Activated B cell treated with CpG ODN at 0.5 μM for 24 hours (primary cell): ENCODE measurements around the gene PITPNM1. TPM values are rescaled to one million over a fixed set of nuclear protein-coding genes. Genes with fewer than 3 reads are reported as not detected.

Experiments
- ATAC-seq: fragments of 200-7000 bp; cut with Tn5 transposase; one replicate; pipeline ENCODE4 v1.10.0; 2021; ENCODE audit warnings: low read depth, mild to moderate bottlenecking, moderate library complexity
- CTCF ChIA-PET: fragments of 350-600 bp; sonication (Branson Sonifier 250); formaldehyde crosslinking; loops from one replicate; lab custom pipeline; 2021; ENCODE audit warnings: antibody characterized with exemption; lab: Charles Lee
- POLR2A ChIA-PET: fragments of 350-600 bp; sonication (Branson Sonifier 250); formaldehyde crosslinking; loops from one replicate; lab custom pipeline; 2021; ENCODE audit warnings: antibody characterized with exemption; lab: Charles Lee
- DNase-seq: peaks from one replicate; pipeline ENCODE4 v3.0.0; 2022
- H3K27ac Mint-ChIP-seq: one replicate; pipeline ENCODE4 v1.8.0; 2020; ENCODE audit warnings: mixed read lengths
- H3K27me3 Mint-ChIP-seq: one replicate; pipeline ENCODE4 v1.8.0; 2021; ENCODE audit warnings: mixed read lengths
- H3K36me3 Mint-ChIP-seq: one replicate; pipeline ENCODE4 v1.8.0; 2021; ENCODE audit warnings: low read depth, mixed read lengths
- H3K4me1 Mint-ChIP-seq: one replicate; pipeline ENCODE4 v1.8.0; 2021; ENCODE audit warnings: mixed read lengths
- H3K4me3 Mint-ChIP-seq: one replicate; pipeline ENCODE4 v1.8.0; 2020; ENCODE audit warnings: mild to moderate bottlenecking, mixed read lengths
- H3K9me3 Mint-ChIP-seq: one replicate; pipeline ENCODE4 v1.8.0; 2020; ENCODE audit warnings: mixed read lengths
- CTCF ChIP-seq: fragments of 200-600 bp; IDR thresholded peaks from one replicate; pipeline ENCODE4 v1.8.0; 2022; ENCODE audit warnings: antibody characterized with exemption, mild to moderate bottlenecking
- intact Hi-C: fragments of 100-400 bp; cut with micrococcal nuclease; formaldehyde crosslinking; loops from one replicate; pipeline ENCODE4 v1.15.1; 2024
- total RNA-seq: library from RNA; stranded (reverse); gene quantifications from 2 replicates; pipeline ENCODE4 v1.2.3, GENCODE V29; 2022

Gene PITPNM1
- total RNA-seq, 1 donor from 2014 or later: 111 TPM

GRCh38 chr11:67470337-67471002 lies 34.7 kb downstream of the PITPNM1 start:
- ChIA-PET CTCF (interaction anchor here (1.0 to 2.6 kb wide), 3 partner anchors 35 to 69 kb away, joined by 4 to 23 read pairs (median 8); partner anchors contain the start of genes PITPNM1 and PPP1CA), POLR2A (interaction anchor here (0.6 to 33.4 kb wide), 9 partner anchors 9 to 80 kb away, joined by 3 to 1417 read pairs (median 32); partner anchors contain the start of genes AIP, CORO1B, PPP1CA and PTPRCAP)
- TF ChIP-seq CTCF: no peak
- Mint-ChIP-seq H3K27ac (peak overlapping the region; percentile 81), H3K27me3 (no peaks in the 10 kb centered on the region), H3K4me1 (peaks cover 38% of the 10 kb centered on the region), H3K36me3 (peaks cover 7% of the 10 kb centered on the region), H3K4me3 (peak overlapping the region; percentile 89), H3K9me3 (no peaks in the 10 kb centered on the region)
- no peak for ATAC-seq
- intact Hi-C loops: no loop called here
- no peak for DNase-seq

GRCh38 chr11:67469508-67469811 lies 35.7 kb downstream of the PITPNM1 start:
- H3K4me3 Mint-ChIP-seq: peak overlapping the region; percentile 89
- POLR2A ChIA-PET: interaction anchor here (0.9 to 33.4 kb wide), 18 partner anchors 9 to 152 kb away, joined by 3 to 1417 read pairs (median 6); partner anchors contain the start of genes AIP, CDK2AP2, CLCF1 and CORO1B

GRCh38 chr11:67468759-67469507 lies 36.2 kb downstream of the PITPNM1 start, which contains the start of gene TMEM134:
Gene TMEM134, minus strand, starts transcription at chr11:67469251. Its CDS starts 59 bp downstream, at chr11:67469192.
- H3K4me1 Mint-ChIP-seq: peaks cover 51% of the 10 kb centered on the region
- H3K27me3 Mint-ChIP-seq: no peaks in the 10 kb centered on the region
- intact Hi-C loops: loop anchor here (1.0 to 2.0 kb wide), 7 partner anchors 13 to 116 kb away; partner anchors contain the start of genes POLD4, PPP1CA, PTPRCAP and RAD9A
- H3K9me3 Mint-ChIP-seq: no peaks in the 10 kb centered on the region
- H3K36me3 Mint-ChIP-seq: peaks cover 11% of the 10 kb centered on the region
- H3K4me3 Mint-ChIP-seq: peak within 1 kb of the TSS; percentile 89
- DNase-seq (peak; percentile 88), ATAC-seq (peak; percentile 73)
- peak within 1 kb of the TSS; percentile 91 for H3K27ac Mint-ChIP-seq
- POLR2A ChIA-PET: interaction anchor here (0.5 to 33.4 kb wide), 27 partner anchors 9 to 200 kb away, joined by 3 to 1417 read pairs (median 4); partner anchors contain the start of genes AIP, CDK2AP2, CLCF1 and CORO1B
- CTCF ChIA-PET: interaction anchor here (1.0 to 2.6 kb wide), 5 partner anchors 15 to 80 kb away, joined by 3 to 23 read pairs (median 6); partner anchors contain the start of genes CORO1B, PPP1CA and PTPRCAP
- TF ChIP-seq CTCF: no peak

More at GRCh38 chr11:67469508-67469811, 35.7 kb downstream of the PITPNM1 start:
- Mint-ChIP-seq H3K36me3 (peaks cover 11% of the 10 kb centered on the region), H3K4me1 (peaks cover 45% of the 10 kb centered on the region), H3K9me3 (no peaks in the 10 kb centered on the region), H3K27me3 (no peaks in the 10 kb centered on the region), H3K27ac (peak overlapping the region; percentile 81)
- no peak for DNase-seq
- CTCF ChIA-PET: interaction anchor here (1.0 to 2.6 kb wide), 4 partner anchors 26 to 80 kb away, joined by 3 to 23 read pairs (median 5); partner anchors contain the start of genes CORO1B, PITPNM1 and PPP1CA
- no peak for ATAC-seq
- TF ChIP-seq CTCF: no peak
- intact Hi-C loops: loop anchor here (1.0 to 2.0 kb wide), 7 partner anchors 13 to 117 kb away; partner anchors contain the start of genes POLD4, PPP1CA, PTPRCAP and RAD9A

GRCh38 chr11:67468456-67468758 lies 36.8 kb downstream of the PITPNM1 start:
- ChIA-PET CTCF (interaction anchor here (1.3 to 2.6 kb wide), 5 partner anchors 16 to 67 kb away, joined by 3 to 23 read pairs (median 6); partner anchors contain the start of genes CORO1B, PPP1CA and PTPRCAP), POLR2A (interaction anchor here (0.5 to 33.4 kb wide), 24 partner anchors 9 to 200 kb away, joined by 3 to 1417 read pairs (median 4); partner anchors contain the start of genes AIP, CDK2AP2, CLCF1 and CORO1B)
- Mint-ChIP-seq H3K4me3 (peak overlapping the region; percentile 89), H3K27ac (peak overlapping the region; percentile 91), H3K9me3 (no peaks in the 10 kb centered on the region), H3K36me3 (peaks cover 11% of the 10 kb centered on the region), H3K4me1 (peaks cover 56% of the 10 kb centered on the region), H3K27me3 (no peaks in the 10 kb centered on the region)
- DNase-seq (no peak), ATAC-seq (no peak)
- intact Hi-C loops: loop anchor here (2.0 kb wide), 1 partner anchor 116 kb away; the partner anchor contains the start of gene POLD4
- no peak for TF ChIP-seq CTCF
